ENCODE results near the gene SCUBE1. TPM values are rescaled to one million over a fixed set of nuclear protein-coding genes. Genes with fewer than 3 reads are reported as not detected.

SCUBE1 gene
- total and polyA plus RNA-seq, 2 of the 8 experiments (the other 6 are each of a cell fraction or from before 2014, with no cell fraction given): 2.3 to 4.9 TPM

DNA sequence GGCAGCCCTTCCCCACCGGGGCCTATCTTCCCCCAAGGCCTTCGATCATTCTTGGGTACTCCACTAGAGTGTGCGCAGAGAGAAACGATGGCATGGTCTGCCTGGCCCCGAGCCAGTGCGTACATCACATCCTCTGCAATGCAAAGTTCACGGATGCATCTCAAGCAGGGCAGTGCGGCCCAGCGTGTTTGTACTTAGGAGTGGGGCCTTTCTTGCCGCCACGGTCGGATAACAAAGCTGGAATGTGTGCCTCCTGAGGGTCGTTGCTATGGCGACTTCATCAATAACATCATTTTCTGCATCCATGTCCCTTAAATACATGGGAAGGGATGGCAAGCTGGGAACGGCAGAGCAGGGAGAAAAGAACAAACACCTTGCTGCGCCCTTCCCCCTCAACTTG, 73.9 kb downstream of the SCUBE1 start:
- Histone ChIP-seq H2AK5ac (ENCODE audit: low read depth, low read length) (no peak overlapping the region), H4K5ac (ENCODE audit: insufficient read length, low read depth, low read length) (no peak overlapping the region), H3K27ac (ENCODE audit: low read depth, low read length) (no peak overlapping the region), H3K4me1 (replicated peaks in 1 of 4; ENCODE audit: control insufficient read depth in 3 of 4, insufficient read depth in 4 of 4, low read length in 3 of 4) (peaks cover 0 to 4% (median 1%) of the 10 kb centered on the region in 4 experiments; a peak in 2 of 7 replicates), H3K23ac (ENCODE audit: insufficient read length) (no peak overlapping the region), H2BK15ac (ENCODE audit: low read length) (no peak overlapping the region), H3K23me2 (ENCODE audit: low read depth, low read length) (no peaks in the 10 kb centered on the region), H3K9me3 (ENCODE audit: insufficient read depth in 2 of 2, low read depth in 1 of 2, low read length in 1 of 2) (no peaks in the 10 kb centered on the region), H4K20me1 (replicated peaks in 1 of 2; ENCODE audit: control insufficient read depth in 1 of 2, insufficient read depth in 2 of 2, low read length in 2 of 2) (peaks cover 0 to 2% of the 10 kb centered on the region in 2 experiments), H3K14ac (ENCODE audit: insufficient read length) (no peak overlapping the region), H3K27me3 (replicated peaks in 1 of 4; ENCODE audit: control insufficient read depth in 3 of 4, extremely low read depth in 1 of 4, insufficient read depth in 3 of 4, low read length in 3 of 4) (no peaks in the 10 kb centered on the region), H3K4me2 (ENCODE audit: insufficient read depth in 1 of 2, low read depth in 2 of 2, low read length in 2 of 2) (no peak overlapping the region), H2BK20ac (ENCODE audit: low read length) (no peak overlapping the region), H3K36me3 (ENCODE audit: control insufficient read depth in 2 of 4, insufficient read depth in 4 of 4, low read length in 3 of 4) (no peaks in the 10 kb centered on the region), H2AFZ (ENCODE audit: low read length) (no peak overlapping the region), H4K8ac (ENCODE audit: extremely low read depth, insufficient read depth, low read length) (no peak overlapping the region), H2BK12ac (ENCODE audit: low read depth, low read length) (no peak overlapping the region), H3K9ac (replicated peaks in 1 of 4; ENCODE audit: extremely low read depth in 1 of 4, low read depth in 3 of 4, low read length in 3 of 4) (no peak overlapping the region), H3K4me3 (ENCODE audit: extremely low read depth in 1 of 4, insufficient read depth in 2 of 4, low read depth in 3 of 4, low read length in 4 of 4) (no peak overlapping the region), H3K56ac (replicated peaks; ENCODE audit: insufficient read length, low read depth, low read length) (no peak overlapping the region), H3K79me2 (ENCODE audit: control insufficient read depth in 1 of 2, insufficient read depth in 2 of 2, low read length in 2 of 2) (no peaks in the 10 kb centered on the region), H2BK5ac (ENCODE audit: low read depth, low read length) (no peak overlapping the region), H3K4ac (replicated peaks; ENCODE audit: insufficient read length, low read depth, low read length) (no peak overlapping the region), H3K18ac (ENCODE audit: extremely low read depth, low read length) (no peak overlapping the region), H2BK120ac (replicated peaks; ENCODE audit: low read depth, low read length) (no peak overlapping the region), H4K91ac (replicated peaks; ENCODE audit: insufficient read length, low read length) (no peak overlapping the region), H3K79me1 (ENCODE audit: low read depth, low read length) (no peaks in the 10 kb centered on the region)
- CTCF ChIA-PET (ENCODE audit: partially characterized antibody): interaction anchor here (0.8 to 18.2 kb wide), 24 partner anchors 9 to 632 kb away, joined by 3 to 388 read pairs (median 6); partner anchors contain the start of gene SCUBE1
- TF ChIP-seq YY1 (IDR thresholded peaks at IDR 0.05; ENCODE audit: low read depth, low read length) (no peak), SIN3A (conservative IDR thresholded peaks at IDR 0.05 in 1 of 2, IDR thresholded peaks at IDR 0.05 in 1 of 2; ENCODE audit: low read depth in 1 of 2, low read length in 2 of 2) (no peak), TBP (IDR thresholded peaks at IDR 0.05; ENCODE audit: low read depth, low read length) (no peak), EP300 (IDR thresholded peaks at IDR 0.05; ENCODE audit: borderline replicate concordance in 1 of 2, low read depth in 2 of 2, low read length in 2 of 2) (no peak), KDM5A (IDR thresholded peaks at IDR 0.05; ENCODE audit: low read length) (no peak), POU5F1 (IDR thresholded peaks at IDR 0.05; ENCODE audit: low read depth, low read length) (no peak), JUND (IDR thresholded peaks at IDR 0.05; ENCODE audit: low read length) (no peak), NRF1 (IDR thresholded peaks at IDR 0.05; ENCODE audit: low read depth, low read length) (no peak), SUZ12 (IDR thresholded peaks at IDR 0.05; ENCODE audit: low read length) (no peak), GABPA (IDR thresholded peaks at IDR 0.05; ENCODE audit: borderline replicate concordance, insufficient read depth, low read length) (no peak), POLR2A (IDR thresholded peaks at IDR 0.05; ENCODE audit: control extremely low read depth in 1 of 2, low read depth in 2 of 2, low read length in 2 of 2) (no peak), RXRA (IDR thresholded peaks at IDR 0.05; ENCODE audit: insufficient read depth, low read depth, low read length) (no peak), TCF12 (IDR thresholded peaks at IDR 0.05; ENCODE audit: low read depth, low read length) (no peak), SP1 (IDR thresholded peaks at IDR 0.05; ENCODE audit: low read depth, low read length) (no peak), SP2 (IDR thresholded peaks at IDR 0.05; ENCODE audit: low read length) (no peak), MAFK (IDR thresholded peaks at IDR 0.05; ENCODE audit: low read depth, low read length) (no peak)
- FAIRE-seq: no peak
- POLR2A ChIA-PET (ENCODE audit: partially characterized antibody): interaction anchor here (1.6 kb wide), 1 partner anchor 10 kb away, joined by 5 read pairs; no protein-coding TSS in a partner anchor
- WGBS, 2 experiments (ENCODE audit: extremely low coverage in 1 of 2, insufficient coverage in 1 of 2, insufficient read length in 1 of 2, insufficient replicate concordance in 2 of 2, low coverage in 1 of 2, low lambda C conversion rate in 2 of 2, missing lambda C conversion rate in 1 of 2): 85% methylated on average over 16 of the region's 16 CpGs; no CpG with 5 or more reads in 1 of the 2 experiments
- no peak for DNase-seq (ENCODE audit: low read depth in 1 of 2, low spot score in 2 of 2)
